Right renal cortex interstitium (tissue), 3 donors: ENCODE data around the gene ST6GALNAC5. TPM values are rescaled to one million over a fixed set of nuclear protein-coding genes. Genes with fewer than 3 reads are reported as not detected.

ENCODE experiments used
- DNase-seq, 3 donors: peaks; one replicate each; pipeline ENCODE4 v3.0.0-alpha.2; 2013; ENCODE audit warnings: low read depth in 3 of 3, low spot score in 2 of 3
- polyA plus RNA-seq, 3 donors: library from polyadenylated mRNA; unstranded; fragments of 120-200 nt; gene quantifications; one replicate each; pipeline ENCODE4 v1.2.1, GENCODE V29; 2013; ENCODE audit not compliant: insufficient read length in 3 of 3

The ST6GALNAC5 gene
- polyA plus RNA-seq, 3 donors: 3.9 to 4.3 (median 4.0) TPM

DNA sequence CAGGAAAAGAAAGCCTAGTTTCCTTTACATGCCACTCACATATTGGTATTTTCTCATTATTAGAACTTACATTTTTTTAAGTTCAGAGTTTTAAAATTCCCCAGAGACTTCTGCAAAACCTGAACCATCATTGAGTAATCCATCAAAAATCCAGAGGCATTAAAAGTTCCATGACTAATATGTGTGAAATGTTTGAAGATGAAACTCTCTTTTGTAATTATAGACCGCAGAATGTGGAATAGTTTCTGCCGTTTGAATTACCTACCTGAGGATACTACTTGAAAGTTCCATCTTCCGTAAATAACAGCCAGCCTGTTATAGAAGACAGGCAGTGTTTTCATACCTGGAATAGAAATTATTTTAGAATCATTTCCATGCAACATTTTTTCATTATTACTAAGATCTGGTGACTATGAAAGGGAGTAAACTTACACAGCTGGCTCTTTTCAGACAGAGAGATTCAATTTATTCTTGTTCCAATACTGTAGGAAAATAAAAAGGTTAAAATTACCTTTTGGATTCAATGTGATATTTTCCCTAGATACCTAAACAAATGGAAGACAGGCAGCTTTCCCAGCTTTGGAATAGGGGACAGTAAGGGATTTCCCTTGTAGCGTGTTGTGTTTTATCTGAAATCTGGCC, 131.4 kb downstream of the ST6GALNAC5 start:
- no peak for DNase-seq

DNA sequence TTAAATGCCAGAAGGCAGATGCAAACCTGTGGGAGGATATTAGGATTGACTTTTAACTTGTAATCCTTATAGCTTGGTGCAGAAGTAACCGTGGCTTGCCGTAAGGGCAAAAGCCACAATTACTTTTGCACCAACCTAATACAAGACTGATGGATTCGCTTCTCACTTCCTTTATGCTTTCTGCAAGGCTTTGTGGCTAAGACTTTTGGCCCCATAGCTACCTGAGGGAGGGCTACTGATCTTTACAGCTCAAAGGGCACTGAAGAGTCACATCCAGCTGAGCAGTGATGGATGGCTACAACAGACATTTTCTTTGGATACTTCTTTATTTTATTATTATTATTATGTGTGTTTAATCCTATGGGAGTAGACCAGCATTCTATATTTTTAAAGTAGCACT, 140.4 kb downstream of the ST6GALNAC5 start:
- no peak for DNase-seq

DNA sequence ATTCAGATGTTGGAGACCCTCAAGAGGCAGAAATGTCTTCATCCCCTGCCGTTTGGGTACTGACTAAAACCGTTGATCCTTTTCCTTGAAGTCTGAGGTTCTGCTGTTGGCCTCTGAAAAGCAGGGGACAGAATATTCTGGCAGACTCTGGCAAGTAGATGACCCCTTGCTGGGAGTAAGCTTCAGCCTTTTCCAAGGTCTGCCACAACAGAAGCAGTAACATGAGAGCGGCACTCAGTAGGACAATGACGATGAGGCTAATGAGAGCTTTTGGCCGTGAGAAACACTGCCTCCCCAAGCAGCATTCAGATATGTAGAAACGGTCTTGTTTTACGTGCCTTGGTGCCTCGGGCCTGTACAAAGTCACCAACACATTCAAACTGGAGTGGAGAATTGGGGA, 143.7 kb downstream of the ST6GALNAC5 start:
- no peak for DNase-seq

DNA sequence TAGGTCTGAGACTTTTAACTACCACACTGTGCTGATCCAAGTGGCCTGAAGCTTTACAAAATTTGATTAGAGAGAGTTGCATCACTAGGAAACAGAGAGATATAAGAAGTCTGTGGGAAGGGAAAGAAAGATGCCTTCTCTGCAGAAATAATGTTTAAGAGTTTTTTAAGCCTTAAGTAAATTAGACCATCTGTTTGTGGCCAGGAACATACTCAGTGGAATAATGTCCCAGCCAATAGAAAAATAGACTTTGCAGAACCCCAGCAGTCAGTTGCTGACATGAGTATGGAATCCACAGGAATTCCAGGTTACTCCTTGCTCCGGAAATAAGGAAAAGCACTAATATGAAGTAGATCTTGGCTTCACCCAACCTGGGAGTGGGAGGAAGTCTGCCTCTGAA, 144.8 kb downstream of the ST6GALNAC5 start:
- no peak for DNase-seq

DNA sequence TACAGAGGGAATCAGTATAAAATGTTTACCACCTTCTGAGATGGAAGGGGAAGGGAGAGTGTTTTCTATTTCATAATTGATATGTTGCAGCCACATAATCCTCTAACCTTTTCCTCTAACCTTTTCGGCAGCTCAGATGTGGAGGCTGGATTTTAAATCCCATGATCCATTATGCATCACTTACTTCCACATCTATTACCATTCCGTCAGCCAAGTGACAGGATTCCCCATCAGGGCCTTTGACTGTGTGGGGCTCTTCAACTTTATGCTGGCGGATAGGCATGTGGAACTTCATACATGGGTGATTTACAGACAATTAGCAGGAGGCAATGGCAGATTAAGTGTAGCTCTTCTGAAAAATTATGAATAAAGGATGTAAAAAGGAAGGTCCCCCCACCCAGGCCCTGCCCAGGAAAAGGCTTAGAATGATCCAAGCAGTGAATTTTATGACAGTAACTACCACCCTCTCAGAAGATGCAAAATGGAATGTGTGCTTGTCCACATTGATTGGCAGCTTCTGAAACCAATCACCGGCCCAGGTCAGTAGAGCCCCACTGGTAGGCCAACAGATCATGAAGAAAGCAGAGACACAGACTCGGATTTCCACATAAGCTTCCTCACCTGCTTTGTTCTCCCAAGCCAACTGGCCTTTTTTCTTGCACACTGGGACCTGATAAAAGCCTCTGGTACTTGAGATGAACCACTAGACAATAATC, 147.0 kb downstream of the ST6GALNAC5 start:
- no peak for DNase-seq

DNA sequence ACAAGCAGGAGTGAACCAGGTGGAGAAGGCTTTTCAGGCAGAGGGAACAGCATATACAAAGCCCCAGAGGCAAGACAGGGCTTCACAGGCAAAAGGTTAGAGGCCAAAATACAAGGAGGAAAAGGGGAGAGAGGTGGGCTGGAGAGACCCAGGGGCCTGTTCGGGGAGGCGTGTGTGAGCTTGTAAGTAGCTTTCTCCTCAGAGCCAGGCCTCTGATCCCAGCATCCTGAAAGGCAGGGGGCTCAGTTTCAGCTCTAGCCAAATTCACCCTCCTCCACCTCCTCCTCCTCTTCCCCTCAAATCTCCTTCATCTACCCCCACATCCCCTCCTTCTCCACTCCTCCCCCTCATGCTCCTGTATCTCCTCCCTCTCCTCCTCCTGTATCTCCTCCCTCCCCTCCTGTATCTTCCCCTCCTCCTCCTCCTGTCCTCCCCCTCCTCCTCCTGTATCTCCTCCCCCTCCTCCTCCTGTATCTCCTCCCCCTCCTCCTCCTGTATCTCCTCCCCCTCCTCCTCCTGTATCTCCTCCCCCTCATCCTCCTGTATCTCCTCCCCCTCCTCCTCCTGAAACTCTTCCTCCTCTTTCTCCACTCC, 148.6 kb downstream of the ST6GALNAC5 start:
- no peak for DNase-seq

DNA sequence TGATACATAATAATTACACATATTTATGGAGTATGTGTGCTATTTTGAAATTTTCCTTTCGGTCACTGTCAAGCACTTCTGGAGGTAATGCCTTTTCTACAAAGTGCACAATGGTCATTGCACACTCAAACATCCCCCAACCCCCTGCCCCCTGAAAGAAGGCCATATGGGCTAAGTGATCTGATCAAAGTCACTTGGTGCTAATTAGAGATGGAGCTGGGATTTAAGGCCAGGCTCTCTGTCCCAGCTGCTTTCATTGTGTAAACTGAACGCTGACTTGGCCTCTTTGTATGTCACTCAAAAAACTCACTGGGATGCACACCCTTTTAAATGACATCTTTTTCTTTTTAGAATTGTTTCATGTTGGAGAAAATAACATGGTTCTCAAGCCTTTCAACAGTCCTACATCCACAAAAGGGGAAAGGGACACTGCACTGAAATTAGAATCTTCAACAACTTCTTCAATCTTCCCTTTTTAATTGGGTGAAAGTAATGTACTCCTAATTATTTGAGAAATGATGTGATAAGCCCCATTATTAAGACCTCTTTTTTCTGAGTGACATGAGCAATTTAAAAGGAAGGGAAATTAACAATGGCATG, 149.2 kb downstream of the ST6GALNAC5 start:
- DNase-seq: no peak

DNA sequence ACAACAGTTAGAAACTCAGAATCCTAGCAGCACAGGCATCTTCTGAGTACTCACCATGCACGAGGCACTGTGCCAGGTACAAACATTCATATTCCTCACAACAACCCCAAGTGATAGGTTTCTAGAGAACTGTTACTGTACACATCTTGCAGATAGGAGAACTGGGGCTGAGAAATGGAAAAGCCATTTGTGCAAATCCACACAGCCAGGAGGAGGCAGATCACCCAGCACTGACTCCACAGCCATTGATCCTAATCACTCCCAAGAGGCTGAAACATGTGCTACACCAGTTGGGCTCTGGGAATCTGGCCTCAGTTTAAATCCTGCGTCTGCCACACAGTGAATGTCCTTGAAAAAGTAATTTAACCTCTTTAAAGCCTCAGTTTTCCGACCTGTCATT, 151.0 kb downstream of the ST6GALNAC5 start:
- no peak for DNase-seq

DNA sequence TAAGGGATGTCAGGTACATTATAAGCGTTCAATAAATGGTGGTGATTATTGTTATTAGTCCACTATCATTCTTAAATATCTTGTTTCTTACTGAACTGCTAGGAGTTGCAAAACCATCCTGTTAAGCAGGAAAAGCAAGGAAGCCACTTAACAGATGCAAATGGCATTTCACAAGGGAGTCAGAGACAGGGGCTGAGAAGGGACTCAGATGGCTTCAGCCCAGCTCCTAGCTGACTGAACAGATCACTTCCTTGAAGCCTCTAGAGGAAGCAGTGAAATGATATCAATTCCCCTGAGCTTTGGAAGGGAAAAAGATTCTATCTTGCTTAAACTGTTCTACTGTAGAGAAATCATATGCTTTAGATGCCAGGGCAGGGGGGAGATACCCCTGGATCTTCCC, 151.5 kb downstream of the ST6GALNAC5 start:
- DNase-seq: no peak

DNA sequence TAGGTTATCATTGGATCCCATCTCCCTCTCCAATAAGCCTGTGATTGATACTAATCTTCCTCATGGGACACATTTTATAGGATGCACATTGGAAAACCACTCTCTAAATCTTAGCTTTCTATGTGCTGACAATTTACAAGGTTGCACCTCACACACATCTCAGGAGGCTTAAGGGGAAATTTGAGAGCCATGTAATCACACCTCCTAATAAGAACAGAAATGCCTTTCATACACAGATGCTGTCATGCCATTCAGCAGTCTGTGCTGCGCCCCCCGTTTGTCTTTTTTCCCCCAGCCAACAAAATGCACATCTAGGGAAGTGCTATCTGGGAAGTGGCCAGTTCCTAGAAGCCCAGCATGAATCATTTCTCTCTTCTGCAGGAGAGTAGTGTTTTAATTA, 154.5 kb downstream of the ST6GALNAC5 start:
- DNase-seq: no peak

DNA sequence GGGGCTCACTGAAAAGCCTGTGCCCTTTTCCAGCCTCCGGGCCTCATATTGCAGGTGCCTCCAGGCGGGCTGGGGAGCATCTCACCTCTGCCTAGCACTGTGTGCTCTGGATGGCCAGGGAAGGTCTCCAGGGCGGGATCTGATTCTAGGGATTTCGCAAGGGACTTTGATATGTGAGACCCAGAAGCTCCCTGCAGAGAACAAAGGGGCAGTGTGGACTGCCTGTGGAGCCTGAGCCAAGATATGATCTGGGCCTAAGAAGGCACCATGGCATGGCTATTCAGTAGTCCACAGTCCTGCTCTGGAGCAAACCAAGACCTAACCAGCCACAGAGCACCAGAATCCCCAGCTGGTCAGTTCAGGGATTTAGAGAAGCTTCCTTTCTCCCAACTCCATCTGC, 157.2 kb downstream of the ST6GALNAC5 start:
- no peak for DNase-seq

DNA sequence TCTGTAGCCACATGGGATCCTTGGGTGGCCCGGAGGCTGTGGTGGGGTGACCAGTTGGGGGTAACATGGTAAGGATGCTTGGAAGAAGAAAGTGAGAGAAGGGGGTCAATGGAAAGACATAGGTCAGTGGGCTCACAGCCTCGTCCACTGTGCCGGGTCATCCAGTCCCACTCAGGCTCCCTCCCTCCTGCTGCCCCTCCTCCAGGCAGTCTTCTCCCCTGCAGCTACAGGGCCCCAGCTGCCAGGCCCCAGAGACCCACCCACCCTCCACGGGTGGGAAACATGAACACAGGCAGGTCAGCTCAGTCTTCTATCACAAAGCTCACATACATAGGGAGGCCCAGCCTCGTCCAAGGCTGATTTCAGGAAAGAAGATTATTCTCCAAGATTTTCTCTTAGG, 158.3 kb downstream of the ST6GALNAC5 start:
- no peak for DNase-seq

DNA sequence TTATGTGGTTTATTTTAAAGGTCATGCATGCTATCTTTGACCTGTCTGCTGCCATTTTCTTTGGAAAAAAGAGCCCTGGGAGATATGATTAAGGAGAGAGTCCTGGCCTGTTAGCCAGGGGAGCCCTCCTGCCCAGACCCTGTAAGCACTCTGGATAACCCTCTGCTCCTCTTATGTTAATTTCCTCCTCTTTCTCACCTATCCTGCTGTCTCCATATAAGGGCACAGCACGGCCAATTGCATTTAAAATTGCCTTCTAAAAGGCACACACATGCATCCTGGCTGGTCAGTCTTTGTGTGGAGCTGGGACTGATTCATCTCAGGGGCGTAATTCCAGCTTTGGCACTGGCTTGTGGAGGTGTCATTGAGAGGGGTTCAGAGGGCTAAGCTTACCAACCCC, 158.9 kb downstream of the ST6GALNAC5 start:
- no peak for DNase-seq

DNA sequence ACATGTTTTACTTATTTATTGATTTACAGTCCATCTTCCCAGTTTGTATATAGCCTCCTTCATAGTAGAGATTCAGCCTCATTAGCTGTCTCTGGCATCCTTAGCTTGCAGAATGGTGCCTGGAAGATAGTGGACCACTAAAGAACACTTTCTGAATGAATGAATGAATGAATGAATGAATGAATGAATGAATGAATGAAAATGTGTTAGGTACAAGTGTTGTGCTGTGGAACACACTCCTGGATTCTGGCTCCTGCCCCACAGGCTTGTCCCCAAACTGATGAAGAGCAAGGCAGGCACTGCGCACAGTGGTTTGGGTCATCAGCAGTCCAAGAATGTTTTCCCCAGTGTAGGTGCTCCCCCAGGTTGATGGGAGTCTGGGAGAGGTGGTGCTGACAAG, 159.4 kb downstream of the ST6GALNAC5 start:
- DNase-seq: no peak

DNA sequence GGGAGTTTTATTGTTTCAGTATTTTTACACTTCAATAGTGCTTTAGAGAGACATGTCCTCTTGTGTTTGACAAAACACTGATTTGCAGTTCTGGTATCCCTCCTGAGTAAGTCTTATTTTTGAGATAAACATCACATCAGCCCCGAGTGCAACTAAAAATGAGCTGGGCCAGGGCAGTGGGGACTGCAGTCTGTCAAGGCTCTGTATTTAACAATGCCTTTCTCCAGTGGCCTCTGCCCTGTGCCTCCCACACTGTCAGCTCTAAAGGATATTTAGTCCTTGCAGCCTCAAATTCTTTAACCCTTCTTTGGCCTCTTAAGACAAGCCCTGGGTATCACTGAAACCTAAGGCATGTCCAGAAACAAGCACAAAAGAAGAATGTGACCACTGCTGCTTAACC, 160.6 kb downstream of the ST6GALNAC5 start:
- no peak for DNase-seq

DNA sequence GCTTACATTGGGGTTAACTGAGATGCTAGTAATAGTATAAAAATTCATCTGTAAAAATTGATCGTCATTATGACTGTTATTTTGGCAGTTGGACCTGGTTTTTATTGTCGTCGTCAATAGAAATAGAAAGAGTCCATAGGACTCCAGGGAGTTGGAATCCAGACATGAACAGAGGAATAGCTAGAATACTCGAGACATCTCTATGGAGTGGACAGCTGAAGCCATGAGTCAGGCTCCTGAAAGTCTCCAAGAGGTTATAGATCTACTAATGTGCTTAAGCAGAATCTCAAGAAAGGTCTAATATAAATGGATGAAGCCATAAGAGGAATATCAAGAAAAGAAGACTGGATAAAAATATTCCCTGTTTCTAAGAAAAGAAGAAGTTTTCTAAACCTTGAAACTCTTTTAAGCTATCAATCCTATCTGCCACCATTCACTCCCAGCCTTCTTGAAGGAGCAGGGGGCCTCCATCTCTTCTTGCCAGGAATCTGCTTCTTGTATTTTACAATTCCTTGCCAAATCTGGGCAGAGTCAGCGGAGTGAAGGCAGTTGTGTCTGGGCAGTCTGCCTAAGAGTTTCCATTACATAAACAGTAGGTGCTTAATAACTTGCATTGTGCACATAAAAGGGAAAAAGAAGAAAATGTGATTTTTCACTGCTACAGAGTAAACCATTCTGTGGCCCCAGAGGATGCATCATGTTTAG, 163.3 kb downstream of the ST6GALNAC5 start:
- DNase-seq: no peak

DNA sequence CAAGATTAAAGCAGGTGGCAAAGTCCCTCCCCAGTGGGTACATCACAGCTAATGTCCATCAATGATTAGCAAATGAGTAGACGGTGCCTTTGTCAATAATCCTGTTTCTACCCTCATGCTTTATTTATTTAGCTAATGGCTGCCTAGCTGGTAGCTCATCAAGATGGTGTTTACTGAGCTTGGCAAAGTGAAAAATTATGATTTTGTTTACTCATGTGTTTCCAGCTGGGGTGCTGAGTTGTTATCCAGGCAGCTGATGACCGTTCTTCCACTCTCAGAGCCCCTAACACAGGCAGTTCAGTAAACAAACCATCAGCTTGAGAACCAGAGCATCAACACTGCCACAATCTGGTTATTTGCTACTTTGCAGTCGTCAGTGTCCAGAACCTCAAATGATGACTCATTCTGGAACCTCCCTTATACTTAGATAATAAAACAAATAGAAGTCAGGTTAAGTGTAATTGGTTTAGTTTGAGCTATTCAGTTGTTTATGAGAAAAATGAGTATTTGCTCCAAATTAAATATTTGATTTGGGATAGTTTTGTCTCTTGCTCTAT, 163.9 kb downstream of the ST6GALNAC5 start:
- no peak for DNase-seq

DNA sequence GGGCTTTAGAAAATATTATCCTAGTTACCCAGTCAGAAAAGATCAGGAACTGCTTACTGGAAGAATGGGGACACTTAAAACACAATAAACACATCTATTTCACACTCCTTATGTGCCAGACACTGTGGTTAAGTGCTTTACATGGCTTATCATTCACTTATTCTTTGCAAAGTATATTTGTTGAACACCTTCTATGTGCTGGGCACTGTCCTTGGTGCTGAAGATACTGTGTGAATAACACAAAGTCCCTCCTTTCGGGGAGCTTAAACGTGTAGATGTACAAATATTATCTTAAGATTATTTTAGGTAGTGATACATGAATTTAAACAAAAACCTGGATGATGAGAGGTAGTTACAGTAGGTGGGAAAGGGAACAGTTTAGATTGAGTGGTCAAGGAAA, 169.3 kb downstream of the ST6GALNAC5 start:
- DNase-seq: no peak

DNA sequence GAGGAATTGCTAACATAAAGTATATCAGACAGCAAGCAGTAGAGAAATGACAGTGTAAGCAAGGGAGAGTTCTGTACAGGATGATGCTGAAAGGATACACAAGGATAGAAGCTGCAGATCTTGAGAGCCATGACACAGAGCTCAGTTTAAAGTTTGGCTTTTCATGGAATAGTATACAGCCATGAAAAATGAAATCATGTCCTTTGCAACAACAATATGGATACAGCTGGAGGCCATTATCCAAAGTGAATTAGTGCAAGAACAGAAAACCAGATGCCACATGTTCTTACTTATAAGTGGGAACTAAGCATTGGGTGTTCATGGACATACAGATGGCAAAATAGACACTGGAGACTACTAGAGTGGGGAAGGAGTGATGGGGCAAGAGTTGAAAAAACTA, 169.8 kb downstream of the ST6GALNAC5 start:
- no peak for DNase-seq

DNA sequence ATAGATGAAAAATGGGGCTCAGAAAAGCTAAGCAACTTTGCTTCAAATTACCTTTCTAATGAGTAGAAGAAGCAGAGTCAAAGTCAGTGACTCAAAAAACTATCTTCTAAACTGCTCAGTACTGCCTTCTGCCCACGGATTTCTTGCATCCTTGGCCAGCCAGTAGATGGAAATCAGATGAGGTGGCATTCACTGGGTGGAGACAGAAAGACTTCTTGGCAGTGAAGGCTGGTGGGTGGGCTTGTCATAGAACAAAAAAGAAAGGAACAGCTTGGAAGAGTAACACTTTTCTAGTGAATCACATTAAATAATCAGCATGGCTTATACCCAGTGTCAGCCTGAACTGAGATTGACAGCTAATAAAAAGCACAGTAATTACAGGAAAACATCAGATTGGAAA, 170.7 kb downstream of the ST6GALNAC5 start:
- no peak for DNase-seq

DNA sequence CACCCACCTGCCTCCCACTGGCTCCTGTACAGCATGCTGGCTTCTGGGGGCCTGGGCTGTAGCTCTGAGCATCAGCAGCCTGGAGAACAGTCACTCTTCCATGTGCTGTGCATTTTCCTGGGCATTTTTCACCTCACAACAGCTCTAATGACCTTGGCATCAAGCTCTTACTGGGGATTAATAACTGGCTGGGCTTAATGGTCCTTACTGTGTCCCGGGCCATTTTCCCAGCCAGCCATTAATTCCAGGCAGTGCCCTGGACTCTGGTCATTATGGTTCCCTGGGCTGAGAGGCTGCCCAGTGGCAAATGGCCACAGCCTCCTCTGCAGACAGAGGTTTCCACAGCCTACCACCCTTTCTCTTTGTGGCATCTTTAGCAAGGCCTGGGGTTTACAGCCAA, 171.8 kb downstream of the ST6GALNAC5 start:
- no peak for DNase-seq
